Measurements from ENCODE around the gene SLC25A45. TPM values are rescaled to one million over a fixed set of nuclear protein-coding genes. Genes with fewer than 3 reads are reported as not detected.

The SLC25A45 gene, protein sequence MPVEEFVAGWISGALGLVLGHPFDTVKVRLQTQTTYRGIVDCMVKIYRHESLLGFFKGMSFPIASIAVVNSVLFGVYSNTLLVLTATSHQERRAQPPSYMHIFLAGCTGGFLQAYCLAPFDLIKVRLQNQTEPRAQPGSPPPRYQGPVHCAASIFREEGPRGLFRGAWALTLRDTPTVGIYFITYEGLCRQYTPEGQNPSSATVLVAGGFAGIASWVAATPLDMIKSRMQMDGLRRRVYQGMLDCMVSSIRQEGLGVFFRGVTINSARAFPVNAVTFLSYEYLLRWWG
- 14.5 TPM for total RNA-seq

DNA sequence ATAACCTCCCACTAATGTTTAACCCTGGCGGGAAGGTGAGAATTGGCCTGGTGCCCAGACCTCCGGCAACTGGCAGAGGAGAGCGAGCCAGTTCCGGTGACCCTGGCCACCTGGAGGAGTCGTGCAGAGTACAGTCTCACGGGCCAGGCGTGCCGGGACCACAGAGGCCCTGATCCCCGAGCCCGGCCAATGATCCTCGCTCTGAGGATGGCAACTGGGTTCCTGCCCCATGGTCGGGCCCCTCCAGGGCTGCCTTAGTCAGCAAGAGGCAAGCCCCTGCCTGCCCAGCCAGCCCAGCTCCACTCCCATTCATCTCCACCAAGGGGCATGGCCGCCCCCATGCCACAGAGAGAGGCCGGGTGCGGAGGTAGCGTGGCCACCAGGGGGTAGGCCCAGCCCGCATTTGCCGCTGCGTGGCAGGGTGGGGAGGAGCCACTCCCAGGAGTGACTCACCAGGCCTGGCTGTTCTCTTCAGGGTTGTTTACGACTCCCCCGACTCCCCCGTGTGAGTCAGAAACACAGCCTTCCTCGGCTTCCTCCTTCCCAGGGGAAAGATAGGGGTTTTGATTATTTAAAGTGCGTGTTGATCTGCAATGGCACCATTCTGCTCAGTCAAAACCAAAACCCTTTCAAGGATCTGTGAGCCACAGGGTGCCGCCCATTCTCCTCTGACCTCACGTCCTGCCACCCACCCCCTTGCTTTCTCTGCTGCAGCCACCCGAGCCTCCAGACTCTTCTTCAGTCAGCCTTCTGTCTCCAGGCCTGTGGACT, at the start of gene SLC25A45:
SLC25A45 (minus strand) TSS at position 614 of the 771 bp plus-strand sequence. CDS start 695 bp downstream, outside the sequence.
- DNase-seq (ENCODE audit: low spot score), result peak; percentile 96
- peak; percentile 73 for ATAC-seq

DNA sequence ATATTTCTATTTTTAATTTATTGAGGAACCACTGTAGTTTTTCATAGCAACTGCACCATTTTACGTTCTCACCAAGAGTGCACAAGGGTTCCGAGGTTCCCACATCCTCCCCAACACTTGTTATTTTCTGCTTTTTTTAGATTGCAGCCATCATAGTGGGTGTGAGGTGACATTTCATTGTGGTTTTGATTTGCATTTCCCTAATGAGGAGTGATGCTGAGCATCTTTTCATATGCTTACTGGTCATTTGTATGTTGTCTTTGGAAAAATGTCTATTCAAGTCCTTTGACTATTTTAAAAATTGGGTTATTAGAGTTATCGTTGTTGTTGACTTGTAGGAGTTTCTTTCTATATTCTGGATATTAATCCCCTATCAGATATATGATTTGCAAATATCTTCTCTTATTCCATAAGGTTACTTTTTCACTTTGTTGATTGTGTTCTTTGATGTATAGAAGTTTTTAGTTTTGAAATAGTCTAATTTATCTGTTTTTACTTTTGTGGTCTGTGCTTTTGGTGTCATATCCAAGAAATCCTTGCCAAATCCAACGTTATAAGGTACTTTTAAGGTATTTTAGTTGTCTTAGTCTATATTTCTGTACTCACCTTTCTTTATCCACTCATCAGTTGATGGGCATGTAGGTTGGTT, 49.1 kb upstream of the SLC25A45 start:
- ATAC-seq (no peak), DNase-seq (ENCODE audit: low spot score) (no peak)

DNA sequence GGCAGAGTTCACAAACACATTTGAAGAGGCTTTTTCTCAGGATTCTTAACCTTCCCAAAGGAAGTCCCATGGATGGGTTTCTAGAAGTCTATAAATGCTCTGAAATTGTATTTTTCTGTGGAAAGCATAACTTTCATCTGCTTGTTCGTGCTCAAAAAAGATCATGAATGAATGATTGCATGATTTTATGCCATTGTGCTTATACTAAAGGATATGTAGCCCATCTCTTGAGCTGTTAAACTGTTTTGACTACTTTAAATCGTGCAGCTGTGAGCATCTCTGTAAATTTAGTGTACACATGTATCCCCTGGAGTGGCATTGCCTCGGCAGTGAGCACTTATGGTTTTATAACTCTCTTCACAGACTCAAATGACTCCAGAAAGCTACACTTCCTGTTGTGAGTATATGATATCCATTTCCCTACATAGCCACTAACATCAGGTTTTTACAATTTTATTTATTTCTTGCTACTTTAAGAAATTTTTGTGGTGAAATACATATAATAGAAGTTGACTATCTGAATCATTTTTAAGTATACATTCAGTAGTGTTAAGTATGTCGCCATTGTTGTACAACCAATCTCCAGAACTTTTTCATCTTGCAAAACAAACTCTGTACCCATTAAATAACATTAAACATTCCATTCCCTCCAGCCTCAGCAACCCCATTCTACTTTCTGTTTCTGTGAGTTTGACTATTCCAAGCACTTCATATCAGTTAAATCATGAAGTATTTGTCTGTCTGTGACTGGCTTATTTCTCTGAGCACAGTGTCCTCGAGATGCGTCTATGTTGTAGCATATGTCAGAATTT, 48.2 kb upstream of the SLC25A45 start:
- DNase-seq (ENCODE audit: low spot score) (peak; percentile 41), ATAC-seq (no peak)

DNA sequence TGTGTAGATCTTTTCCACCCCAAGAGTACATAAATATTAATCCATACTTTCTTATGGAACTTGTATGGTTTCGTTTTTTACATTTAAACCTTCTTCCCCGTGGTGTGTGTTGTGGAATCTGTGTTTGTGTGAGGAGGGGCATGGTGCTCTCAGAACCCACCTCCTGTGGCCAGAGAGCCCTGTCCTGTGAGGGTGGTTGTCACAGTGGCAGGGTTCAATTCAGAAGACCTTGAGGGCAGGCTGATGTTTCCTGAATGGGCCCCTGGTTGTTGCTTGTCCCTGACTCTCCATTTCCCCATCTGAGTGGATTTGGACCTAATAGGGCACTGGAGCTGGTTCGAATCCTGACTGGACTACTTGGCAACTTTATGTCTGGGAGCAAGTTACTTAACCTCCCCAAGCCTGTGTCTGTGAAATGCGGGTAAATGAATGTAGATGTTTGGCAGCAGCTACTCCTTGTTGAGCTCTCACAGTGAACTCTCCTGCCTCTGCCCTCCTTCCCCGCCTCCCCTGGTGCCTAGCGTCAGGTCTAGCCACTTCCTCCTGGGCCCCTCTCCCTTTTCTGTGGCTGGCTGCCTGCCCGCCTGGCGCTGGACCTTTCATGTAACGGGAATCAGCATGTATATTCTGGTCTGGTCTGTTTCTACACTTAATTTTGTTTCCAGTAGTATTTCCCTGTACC, 47.4 kb upstream of the SLC25A45 start:
- DNase-seq (ENCODE audit: low spot score) (peak; percentile 82), ATAC-seq (peak; percentile 21)

DNA sequence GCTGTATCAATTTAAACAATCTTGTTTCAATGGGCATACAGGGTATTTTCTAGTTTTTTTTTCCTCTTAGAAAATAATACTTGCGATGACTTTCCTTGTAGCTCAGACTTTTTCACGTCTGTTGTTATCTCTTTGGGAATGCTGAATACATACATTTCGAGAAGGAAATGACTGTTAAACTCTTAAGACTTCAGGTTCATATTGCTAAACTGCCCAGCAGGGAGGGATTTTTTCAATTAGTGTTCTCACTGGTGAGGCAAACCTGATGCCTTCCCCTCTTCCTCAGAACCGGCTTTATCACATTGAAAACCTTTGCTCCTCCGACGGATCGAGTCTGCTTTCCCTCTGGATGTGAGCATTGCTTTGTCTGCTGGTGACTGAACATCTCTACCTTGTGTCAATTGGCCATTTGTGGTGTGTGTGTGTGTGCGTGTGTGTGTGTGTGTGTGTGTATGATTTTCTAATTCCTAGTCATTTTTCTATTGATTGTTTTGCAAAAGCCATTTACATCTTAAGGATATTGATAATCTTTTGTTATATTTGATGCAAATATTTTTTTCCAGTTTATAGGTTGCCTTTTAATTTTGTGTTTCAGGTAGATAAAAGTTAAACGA, 46.7 kb upstream of the SLC25A45 start:
- peak; percentile 4 for ATAC-seq
- DNase-seq (ENCODE audit: low spot score), result peak; percentile 57

DNA sequence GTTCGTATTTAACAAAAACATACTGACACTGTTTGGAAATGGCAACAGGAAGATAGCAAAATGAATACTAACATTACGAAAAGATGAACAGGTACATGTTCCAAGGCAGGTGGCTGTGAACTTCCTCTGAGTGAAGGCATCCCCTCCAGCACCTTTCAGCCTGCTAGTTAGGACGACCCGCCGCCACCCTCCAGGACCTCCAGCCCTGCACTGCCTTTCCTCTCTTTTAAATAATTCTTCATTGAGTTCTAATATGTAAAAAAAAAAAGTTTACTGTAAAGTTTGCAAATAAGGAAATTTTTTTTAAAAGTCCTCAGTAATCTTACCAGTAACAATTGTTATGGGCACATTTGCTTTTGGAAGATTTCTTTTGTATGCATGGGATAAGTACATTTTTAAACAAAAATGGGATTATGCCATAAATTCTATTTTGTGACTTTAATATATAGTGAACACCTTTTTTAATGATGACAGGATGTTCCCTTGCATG, 46.2 kb upstream of the SLC25A45 start:
- ATAC-seq, result peak; percentile 10
- DNase-seq (ENCODE audit: low spot score), result peak; percentile 57

DNA sequence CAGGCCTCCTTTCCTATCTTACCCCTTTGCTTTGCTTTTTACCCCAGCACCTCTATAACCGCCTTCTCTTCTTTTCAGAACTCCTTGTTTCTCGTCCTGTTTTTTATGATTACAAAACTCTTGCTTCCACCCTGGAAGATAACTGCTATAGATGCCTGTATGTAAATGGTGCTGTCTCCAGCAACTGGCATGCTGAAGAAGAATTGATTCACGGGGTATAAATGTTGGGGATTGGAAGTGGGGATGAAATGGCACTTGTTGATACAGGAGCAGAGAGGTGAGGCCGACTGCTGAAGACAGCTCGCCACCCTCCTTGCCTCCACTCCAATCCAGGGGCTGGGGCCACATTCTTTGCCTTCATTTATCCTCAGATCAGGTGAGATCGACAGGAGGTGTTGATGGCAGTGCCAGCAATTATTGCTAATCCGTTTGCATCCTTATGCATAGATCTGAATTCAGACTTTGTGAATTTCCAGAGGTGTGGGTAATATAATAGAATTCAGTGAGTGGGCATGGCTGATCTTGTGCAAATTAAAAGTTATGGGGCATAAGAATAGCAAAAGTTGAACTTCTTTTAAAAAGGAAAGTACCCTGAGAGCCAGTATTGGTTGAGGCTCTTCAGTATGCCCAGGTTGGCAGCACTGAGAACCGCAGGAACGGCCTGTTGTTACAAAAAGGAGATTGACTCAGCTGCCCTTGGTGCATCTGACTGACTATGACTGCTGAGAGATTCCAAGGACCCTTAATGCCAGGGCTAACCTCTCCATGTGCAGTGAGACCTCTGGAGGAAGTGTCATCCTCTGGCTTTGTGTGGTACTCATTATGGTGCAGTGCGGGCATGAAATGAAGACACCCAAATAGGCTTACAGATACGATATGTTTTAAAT, 45.5 kb upstream of the SLC25A45 start:
- ATAC-seq (peak; percentile 23), DNase-seq (ENCODE audit: low spot score) (peak; percentile 65)

DNA sequence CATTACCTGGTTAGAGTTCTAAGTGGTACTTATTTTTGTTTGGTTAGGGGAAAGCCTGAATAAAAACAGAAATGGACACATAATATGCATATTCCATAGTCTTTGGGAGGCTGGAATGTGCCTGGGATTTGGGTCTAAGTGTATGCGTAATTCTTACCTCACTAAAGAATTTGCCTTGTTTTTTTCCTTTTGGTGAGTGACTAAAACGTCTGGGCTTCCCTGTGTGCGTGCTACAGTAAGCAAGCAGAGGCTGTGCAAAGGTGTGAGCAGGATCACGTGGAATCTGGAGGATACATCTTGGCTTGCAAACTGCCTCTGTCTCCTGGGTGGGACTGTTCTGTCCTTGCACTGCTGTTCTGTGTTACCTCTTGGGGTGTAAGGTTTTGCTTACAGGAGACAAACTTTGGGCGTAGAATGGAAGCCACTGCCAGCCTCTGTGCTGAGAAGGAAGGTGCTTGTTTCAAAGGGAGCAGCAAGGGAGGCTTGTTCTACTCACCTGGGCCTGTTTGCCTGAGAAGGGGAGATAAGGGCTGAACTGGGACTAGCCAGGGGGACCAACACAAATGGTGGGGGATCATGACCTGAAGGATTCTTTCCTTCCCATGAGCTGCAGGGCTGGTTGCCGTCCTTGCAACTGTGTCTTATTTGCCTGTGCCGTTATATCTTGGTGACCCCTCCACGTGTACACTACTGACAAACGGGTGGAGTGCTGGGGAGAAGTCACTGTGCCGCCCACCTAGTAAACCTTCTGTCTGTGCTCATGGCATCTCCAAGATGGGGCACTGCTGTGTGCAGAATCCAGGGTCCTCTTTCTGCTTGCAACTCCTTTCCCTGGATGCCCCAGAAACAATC, 44.6 kb upstream of the SLC25A45 start:
- DNase-seq (ENCODE audit: low spot score), result peak; percentile 70
- ATAC-seq, result peak; percentile 9

DNA sequence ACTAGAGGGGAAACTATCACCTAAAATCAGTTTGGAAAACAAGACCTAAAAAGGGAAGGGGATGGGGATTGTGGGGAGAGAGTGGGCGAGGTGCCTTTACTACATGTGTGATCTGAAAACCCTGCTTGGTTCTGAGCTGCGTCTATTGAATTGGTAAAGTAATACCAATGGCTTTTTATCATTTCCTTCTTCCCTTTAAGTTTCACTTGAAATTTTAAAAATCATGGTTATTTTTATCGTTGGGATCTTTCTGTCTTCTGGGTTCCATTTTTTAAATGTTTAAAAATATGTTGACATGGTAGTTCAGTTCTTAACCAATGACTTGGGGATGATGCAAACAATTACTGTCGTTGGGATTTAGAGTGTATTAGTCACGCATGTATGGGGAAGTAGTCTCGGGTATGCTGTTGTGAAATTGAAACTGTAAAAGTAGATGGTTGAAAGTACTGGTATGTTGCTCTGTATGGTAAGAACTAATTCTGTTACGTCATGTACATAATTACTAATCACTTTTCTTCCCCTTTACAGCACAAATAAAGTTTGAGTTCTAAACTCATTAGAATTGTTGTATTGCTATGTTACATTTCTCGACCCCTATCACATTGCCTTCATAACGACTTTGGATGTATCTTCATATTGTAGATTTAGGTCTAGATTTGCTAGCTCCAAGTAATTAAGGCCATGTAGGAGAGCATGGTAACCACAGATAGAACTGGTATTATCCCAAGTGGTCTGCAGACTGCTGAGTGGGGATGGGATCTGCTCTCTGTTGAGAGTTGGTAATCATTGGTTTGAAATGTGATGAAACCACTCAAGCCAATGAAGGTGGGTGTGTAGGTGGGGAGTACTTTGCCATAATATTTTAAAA, 43.8 kb upstream of the SLC25A45 start:
- DNase-seq (ENCODE audit: low spot score) (peak; percentile 43), ATAC-seq (no peak)

DNA sequence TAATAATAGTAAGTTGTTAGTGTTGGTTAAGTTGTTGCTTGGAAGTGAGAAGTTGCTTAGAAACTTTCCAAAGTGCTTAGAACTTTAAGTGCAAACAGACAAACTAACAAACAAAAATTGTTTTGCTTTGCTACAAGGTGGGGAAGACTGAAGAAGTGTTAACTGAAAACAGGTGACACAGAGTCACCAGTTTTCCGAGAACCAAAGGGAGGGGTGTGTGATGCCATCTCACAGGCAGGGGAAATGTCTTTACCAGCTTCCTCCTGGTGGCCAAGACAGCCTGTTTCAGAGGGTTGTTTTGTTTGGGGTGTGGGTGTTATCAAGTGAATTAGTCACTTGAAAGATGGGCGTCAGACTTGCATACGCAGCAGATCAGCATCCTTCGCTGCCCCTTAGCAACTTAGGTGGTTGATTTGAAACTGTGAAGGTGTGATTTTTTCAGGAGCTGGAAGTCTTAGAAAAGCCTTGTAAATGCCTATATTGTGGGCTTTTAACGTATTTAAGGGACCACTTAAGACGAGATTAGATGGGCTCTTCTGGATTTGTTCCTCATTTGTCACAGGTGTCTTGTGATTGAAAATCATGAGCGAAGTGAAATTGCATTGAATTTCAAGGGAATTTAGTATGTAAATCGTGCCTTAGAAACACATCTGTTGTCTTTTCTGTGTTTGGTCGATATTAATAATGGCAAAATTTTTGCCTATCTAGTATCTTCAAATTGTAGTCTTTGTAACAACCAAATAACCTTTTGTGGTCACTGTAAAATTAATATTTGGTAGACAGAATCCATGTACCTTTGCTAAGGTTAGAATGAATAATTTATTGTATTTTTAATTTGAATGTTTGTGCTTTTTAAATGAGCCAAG, 42.9 kb upstream of the SLC25A45 start:
- ATAC-seq, result no peak
- peak; percentile 54 for DNase-seq (ENCODE audit: low spot score)

DNA sequence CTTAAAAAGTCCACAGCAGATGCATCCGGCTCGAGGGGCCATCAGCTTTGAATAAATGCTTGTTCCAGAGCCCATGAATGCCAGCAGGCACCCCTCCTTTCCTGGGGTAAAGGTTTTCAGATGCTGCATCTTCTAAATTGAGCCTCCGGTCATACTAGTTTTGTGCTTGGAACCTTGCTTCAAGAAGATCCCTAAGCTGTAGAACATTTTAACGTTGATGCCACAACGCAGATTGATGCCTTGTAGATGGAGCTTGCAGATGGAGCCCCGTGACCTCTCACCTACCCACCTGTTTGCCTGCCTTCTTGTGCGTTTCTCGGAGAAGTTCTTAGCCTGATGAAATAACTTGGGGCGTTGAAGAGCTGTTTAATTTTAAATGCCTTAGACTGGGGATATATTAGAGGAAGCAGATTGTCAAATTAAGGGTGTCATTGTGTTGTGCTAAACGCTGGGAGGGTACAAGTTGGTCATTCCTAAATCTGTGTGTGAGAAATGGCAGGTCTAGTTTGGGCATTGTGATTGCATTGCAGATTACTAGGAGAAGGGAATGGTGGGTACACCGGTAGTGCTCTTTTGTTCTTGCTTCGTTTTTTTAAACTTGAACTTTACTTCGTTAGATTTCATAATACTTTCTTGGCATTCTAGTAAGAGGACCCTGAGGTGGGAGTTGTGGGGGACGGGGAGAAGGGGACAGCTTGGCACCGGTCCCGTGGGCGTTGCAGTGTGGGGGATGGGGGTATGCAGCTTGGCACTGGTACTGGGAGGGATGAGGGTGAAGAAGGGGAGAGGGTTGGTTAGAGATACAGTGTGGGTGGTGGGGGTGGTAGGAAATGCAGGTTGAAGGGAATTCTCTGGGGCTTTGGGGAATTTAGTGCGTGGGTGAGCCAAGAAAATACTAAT, 42.0 kb upstream of the SLC25A45 start:
- ATAC-seq, result no peak
- DNase-seq (ENCODE audit: low spot score), result peak; percentile 69

DNA sequence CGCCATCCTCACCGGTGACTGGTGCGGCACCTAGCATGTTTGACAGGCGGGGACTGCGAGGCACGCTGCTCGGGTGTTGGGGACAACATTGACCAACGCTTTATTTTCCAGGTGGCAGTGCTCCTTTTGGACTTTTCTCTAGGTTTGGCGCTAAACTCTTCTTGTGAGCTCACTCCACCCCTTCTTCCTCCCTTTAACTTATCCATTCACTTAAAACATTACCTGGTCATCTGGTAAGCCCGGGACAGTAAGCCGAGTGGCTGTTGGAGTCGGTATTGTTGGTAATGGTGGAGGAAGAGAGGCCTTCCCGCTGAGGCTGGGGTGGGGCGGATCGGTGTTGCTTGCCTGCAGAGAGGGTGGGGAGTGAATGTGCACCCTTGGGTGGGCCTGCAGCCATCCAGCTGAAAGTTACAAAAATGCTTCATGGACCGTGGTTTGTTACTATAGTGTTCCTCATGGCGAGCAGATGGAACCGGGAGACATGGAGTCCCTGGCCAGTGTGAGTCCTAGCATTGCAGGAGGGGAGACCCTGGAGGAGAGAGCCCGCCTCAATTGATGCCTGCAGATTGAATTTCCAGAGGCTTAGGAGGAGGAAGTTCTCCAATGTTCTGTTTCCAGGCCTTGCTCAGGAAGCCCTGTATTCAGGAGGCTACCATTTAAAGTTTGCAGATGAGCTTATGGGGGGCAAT, 41.2 kb upstream of the SLC25A45 start:
- ATAC-seq, result no peak
- DNase-seq (ENCODE audit: low spot score), result peak; percentile 54

DNA sequence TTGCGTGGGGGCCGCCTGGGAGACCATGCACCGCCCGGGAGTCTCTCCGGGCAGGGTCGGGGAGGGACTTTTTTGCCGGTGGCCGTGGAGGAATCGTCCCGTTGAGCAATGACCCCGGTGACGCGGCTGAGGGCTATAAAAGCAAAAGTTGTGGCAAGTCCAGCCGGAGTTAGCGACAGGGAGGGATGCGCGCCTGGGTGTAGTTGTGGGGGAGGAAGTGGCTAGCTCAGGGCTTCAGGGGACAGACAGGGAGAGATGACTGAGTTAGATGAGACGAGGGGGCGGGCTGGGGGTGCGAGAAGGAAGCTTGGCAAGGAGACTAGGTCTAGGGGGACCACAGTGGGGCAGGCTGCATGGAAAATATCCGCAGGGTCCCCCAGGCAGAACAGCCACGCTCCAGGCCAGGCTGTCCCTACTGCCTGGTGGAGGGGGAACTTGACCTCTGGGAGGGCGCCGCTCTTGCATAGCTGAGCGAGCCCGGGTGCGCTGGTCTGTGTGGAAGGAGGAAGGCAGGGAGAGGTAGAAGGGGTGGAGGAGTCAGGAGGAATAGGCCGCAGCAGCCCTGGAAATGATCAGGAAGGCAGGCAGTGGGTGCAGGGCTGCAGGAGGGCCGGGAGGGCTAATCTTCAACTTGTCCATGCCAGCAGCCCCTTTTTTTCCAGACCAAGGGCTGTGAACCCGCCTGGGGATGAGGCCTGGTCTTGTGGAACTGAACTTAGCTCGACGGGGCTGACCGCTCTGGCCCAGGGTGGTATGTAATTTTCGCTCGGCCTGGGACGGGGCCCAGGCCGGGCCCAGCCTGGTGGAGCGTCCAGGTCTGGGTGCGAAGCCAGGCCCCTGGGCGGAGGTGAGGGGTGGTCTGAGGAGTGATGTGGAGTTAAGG, 40.4 kb upstream of the SLC25A45 start, which contains the start of gene NEAT1:
NEAT1 (plus strand) TSS at position 166 of the 883 bp plus-strand sequence.
- ATAC-seq (peak; percentile 40), DNase-seq (ENCODE audit: low spot score) (peak; percentile 99)
